Lower lobe of right lung (tissue), 2 donors: ENCODE measurements around the gene TREH. TPM values are rescaled to one million over a fixed set of nuclear protein-coding genes. Genes with fewer than 3 reads are reported as not detected.

Source experiments
- ATAC-seq, 2 donors: fragments of 200-7000 bp; cut with Tn5 transposase; one replicate each; pipeline ENCODE4 v1.9.1; 2020 to 2022; ENCODE audit warnings: mild to moderate bottlenecking in 2 of 2, moderate library complexity in 2 of 2
- DNase-seq: peaks from one replicate; pipeline ENCODE4 v3.0.0-alpha.2; 2020
- H3K27ac ChIP-seq: fragments of 200-600 bp; one replicate; pipeline ENCODE4 v1.8.0; 2022
- H3K27me3 ChIP-seq: fragments of 200-600 bp; one replicate; pipeline ENCODE4 v1.8.0; 2022; ENCODE audit warnings: low read depth
- H3K36me3 ChIP-seq: fragments of 200-600 bp; one replicate; pipeline ENCODE4 v1.8.0; 2022; ENCODE audit warnings: mild to moderate bottlenecking
- H3K4me1 ChIP-seq: fragments of 200-600 bp; one replicate; pipeline ENCODE4 v1.8.0; 2022
- H3K4me3 ChIP-seq: fragments of 200-600 bp; one replicate; pipeline ENCODE4 v1.8.0; 2022; ENCODE audit warnings: mild to moderate bottlenecking
- H3K9me3 ChIP-seq: fragments of 200-600 bp; one replicate; pipeline ENCODE4 v1.8.0; 2022
- intact Hi-C: fragments of 100-400 bp; cut with DNase I; formaldehyde crosslinking; loops from one replicate; pipeline ENCODE4 v1.11.0; 2022
- total RNA-seq: library from RNA; stranded (reverse); fragmentation: NEBNext Ultra II Directional; extraction: Animal tissue kit (Norgen Biotek cat#: 25700); gene quantifications from one replicate; pipeline ENCODE4 v1.2.1, GENCODE V29; 2021
- TF ChIP-seq, protein P1 (sequence below): fragments of 200-600 bp; IDR thresholded peaks from one replicate; pipeline ENCODE4 v1.8.0; 2022; ENCODE audit warnings: antibody characterized with exemption, mild to moderate bottlenecking
- donor health status: DM: no; HTN: yes; CAD: no; lungs with severe emphysema.

TREH gene
- total RNA-seq, 1 donor from 2014 or later = 0.30 TPM

- TF ChIP-seq, protein P1, sequence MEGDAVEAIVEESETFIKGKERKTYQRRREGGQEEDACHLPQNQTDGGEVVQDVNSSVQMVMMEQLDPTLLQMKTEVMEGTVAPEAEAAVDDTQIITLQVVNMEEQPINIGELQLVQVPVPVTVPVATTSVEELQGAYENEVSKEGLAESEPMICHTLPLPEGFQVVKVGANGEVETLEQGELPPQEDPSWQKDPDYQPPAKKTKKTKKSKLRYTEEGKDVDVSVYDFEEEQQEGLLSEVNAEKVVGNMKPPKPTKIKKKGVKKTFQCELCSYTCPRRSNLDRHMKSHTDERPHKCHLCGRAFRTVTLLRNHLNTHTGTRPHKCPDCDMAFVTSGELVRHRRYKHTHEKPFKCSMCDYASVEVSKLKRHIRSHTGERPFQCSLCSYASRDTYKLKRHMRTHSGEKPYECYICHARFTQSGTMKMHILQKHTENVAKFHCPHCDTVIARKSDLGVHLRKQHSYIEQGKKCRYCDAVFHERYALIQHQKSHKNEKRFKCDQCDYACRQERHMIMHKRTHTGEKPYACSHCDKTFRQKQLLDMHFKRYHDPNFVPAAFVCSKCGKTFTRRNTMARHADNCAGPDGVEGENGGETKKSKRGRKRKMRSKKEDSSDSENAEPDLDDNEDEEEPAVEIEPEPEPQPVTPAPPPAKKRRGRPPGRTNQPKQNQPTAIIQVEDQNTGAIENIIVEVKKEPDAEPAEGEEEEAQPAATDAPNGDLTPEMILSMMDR = no peak
- no peaks in the 10 kb centered on the region for H3K9me3 ChIP-seq
- H3K4me3 ChIP-seq = no peak overlapping the region
- H3K27me3 ChIP-seq = no peaks in the 10 kb centered on the region
- intact Hi-C loops = no loop called here
- peaks cover 19% of the 10 kb centered on the region for H3K4me1 ChIP-seq
- H3K27ac ChIP-seq = no peak overlapping the region
- H3K36me3 ChIP-seq = peaks cover 66% of the 10 kb centered on the region
- DNase-seq (no peak), ATAC-seq (no peak)
Measured at GRCh38 chr11:118655486-118656190, 23.8 kb downstream of the TREH start.

DNA sequence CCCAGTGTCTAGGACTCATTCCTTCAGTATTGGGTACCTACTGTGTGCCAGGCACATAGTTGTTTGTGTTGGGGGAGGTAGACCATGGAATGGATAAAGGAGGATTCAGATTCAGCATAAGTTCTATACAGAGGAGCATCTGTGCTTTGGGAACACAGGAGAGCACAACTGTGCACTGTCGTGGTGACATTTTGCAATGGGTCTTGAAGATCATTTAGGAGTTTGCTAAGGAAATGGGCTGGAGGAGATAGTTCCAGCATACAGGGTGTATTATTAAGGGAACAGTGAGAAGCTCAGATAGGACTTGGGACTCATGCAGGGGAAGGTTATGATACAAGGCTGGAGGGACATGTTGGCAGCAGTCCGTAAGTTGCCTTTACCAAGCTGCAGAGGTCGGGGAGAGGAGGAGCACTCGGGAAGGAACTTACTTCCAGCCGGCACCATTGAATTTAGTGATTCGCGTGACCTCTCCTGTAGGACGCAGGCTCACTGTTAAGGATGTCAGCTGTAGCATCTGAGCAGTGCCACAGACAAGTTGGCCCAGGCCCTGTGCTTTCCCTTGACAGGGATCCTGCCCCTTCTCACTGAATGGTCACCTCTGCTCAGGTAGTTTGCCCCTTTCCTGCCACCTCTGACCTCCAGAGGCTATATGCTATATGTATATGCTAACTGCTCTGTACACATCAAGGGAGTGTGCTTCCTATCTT lies 25.6 kb downstream of the TREH start:
- DNase-seq (no peak), ATAC-seq (no peak)

DNA sequence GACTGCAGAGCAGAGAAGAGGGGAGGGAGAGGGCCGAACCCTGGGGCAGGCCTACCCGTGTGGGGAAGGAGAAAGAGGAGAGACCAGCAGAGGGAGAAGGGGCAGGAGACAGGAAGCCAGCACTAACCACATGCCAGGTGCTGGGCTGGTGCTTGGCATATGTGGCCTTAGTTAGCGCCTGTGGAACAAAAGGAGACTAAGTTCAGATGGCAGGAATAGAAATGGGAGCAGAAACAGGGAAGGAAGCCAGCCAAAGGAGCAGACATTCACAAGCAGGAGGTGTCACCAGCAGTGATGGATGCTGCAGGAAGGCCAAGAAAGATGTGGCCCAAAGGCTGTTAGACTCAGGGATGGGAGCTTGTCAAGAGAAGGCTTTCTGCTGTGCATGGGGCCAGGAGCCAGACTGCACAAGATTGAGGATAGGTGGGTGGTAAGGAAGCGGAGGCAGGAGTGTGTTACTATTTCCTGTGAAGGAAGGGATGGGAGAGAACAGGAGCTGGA lies 26.7 kb downstream of the TREH start:
- Histone ChIP-seq H3K9me3 (no peaks in the 10 kb centered on the region), H3K36me3 (peaks cover 93% of the 10 kb centered on the region), H3K27ac (no peak overlapping the region), H3K4me3 (no peak overlapping the region), H3K27me3 (no peaks in the 10 kb centered on the region), H3K4me1 (peaks cover 5% of the 10 kb centered on the region)
- no peak for ATAC-seq
- no peak for DNase-seq
- TF ChIP-seq, protein P1 = no peak
- intact Hi-C loops = no loop called here

More for the DNA sequence above, 25.6 kb downstream of the TREH start:
- Histone ChIP-seq H3K27ac (no peak overlapping the region), H3K4me1 (peaks cover 7% of the 10 kb centered on the region), H3K36me3 (peaks cover 84% of the 10 kb centered on the region), H3K9me3 (no peaks in the 10 kb centered on the region), H3K4me3 (no peak overlapping the region), H3K27me3 (no peaks in the 10 kb centered on the region)
- intact Hi-C loops = no loop called here
- TF ChIP-seq, protein P1 = no peak

DNA sequence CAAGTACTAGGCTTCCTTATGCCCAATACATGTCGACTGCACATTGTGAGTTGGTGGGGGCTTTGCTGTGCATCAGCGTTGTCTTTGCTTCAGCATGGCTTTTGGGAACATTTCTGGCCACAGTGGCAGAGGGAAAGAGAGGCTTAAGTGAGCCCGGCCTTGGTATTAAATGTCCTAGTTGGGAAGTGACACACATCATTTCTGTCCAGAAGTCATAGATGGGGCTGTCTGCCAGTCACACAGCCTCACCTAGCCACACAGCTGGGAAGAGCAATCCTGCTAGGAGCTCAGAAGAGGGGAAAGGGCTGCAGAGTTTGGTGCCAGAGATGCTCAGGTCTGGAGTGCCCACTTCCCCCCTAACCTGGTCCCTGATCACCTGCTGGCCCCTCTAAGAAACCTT lies 27.6 kb downstream of the TREH start:
- no peak for DNase-seq
- intact Hi-C loops = no loop called here

DNA sequence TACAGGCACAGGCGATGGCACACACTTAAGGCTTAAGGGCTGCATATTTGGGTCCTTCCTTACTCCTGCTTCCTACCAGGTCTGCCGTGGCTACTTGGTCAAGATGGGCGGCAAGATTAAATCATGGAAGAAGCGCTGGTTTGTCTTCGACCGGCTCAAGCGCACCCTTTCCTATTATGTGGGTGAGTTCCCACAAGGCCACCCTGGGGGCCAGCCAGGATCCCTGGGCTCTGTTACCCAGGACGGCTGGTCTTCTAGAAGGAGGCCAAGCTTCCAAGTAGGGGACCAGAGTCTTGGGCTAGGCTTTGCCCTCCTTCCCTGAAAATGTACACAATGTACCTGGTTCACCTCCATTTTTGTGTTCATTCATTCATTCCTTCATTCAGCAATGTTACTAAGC lies 29.1 kb downstream of the TREH start:
- Histone ChIP-seq H3K4me3 (no peak overlapping the region), H3K9me3 (no peaks in the 10 kb centered on the region), H3K4me1 (peaks cover 5% of the 10 kb centered on the region), H3K27me3 (no peaks in the 10 kb centered on the region), H3K36me3 (peaks cover 95% of the 10 kb centered on the region), H3K27ac (no peak overlapping the region)
- DNase-seq = no peak
- no peak for ATAC-seq
- TF ChIP-seq, protein P1 = no peak
- intact Hi-C loops = no loop called here

More for the DNA sequence above, 27.6 kb downstream of the TREH start:
- Histone ChIP-seq H3K9me3 (no peaks in the 10 kb centered on the region), H3K4me1 (peaks cover 5% of the 10 kb centered on the region), H3K27me3 (no peaks in the 10 kb centered on the region), H3K27ac (no peak overlapping the region), H3K4me3 (no peak overlapping the region), H3K36me3 (peaks cover 95% of the 10 kb centered on the region)
- ATAC-seq = no peak
- TF ChIP-seq, protein P1 = no peak
